Liver (tissue), 9 donors: ENCODE data around the gene FBXL15. TPM values are rescaled to one million over a fixed set of nuclear protein-coding genes. Genes with fewer than 3 reads are reported as not detected.

Experiments used
- DNase-seq: peaks from one replicate; pipeline ENCODE4 v3.0.0-alpha.2; 2017; ENCODE audit warnings: low spot score
- H3K27ac ChIP-seq, 2 donors: one replicate each; pipeline ENCODE4 v1.7.0; 2013; ENCODE audit warnings: inconsistent platforms in 2 of 2, low read length in 2 of 2, control low read depth in 1 of 2, low read depth in 1 of 2, mild to moderate bottlenecking in 1 of 2
- H3K27me3 ChIP-seq, 4 donors: one replicate each; pipeline versions ENCODE4 v1.6.1 to v1.7.0; 2013; ENCODE audit warnings: low read length in 3 of 4, inconsistent platforms in 1 of 4, mild to moderate bottlenecking in 1 of 4, moderate library complexity in 1 of 4; ENCODE audit not compliant: control insufficient read depth in 4 of 4, insufficient read depth in 4 of 4
- H3K36me3 ChIP-seq, 4 donors: one replicate each; pipeline versions ENCODE4 v1.6.1 to v1.7.0; 2013; ENCODE audit warnings: low read length in 3 of 4, mild to moderate bottlenecking in 3 of 4, low read depth in 1 of 4, moderate library complexity in 1 of 4; ENCODE audit not compliant: control insufficient read depth in 4 of 4, insufficient read depth in 3 of 4
- H3K4me1 ChIP-seq, 4 donors: one replicate each; pipeline versions ENCODE4 v1.6.1 to v1.7.0; 2013; ENCODE audit warnings: low read length in 3 of 4, mild to moderate bottlenecking in 3 of 4, moderate library complexity in 1 of 4; ENCODE audit not compliant: control insufficient read depth in 4 of 4, insufficient read depth in 4 of 4
- H3K4me3 ChIP-seq, 3 donors: one replicate each; pipeline versions ENCODE4 v1.6.1 to v1.7.0; 2013; ENCODE audit warnings: low read length in 3 of 3, control low read depth in 1 of 3, low read depth in 1 of 3, mild to moderate bottlenecking in 1 of 3
- H3K9ac ChIP-seq, 2 donors: one replicate each; pipeline ENCODE4 v1.7.0; 2013; ENCODE audit warnings: low read length in 2 of 2, mild to moderate bottlenecking in 2 of 2, moderate library complexity in 2 of 2, control low read depth in 1 of 2, low read depth in 1 of 2
- H3K9me3 ChIP-seq, 4 donors: one replicate each; pipeline versions ENCODE4 v1.6.1 to v1.7.0; 2013; ENCODE audit warnings: low read length in 3 of 4; ENCODE audit not compliant: control insufficient read depth in 4 of 4
- EGR1 ChIP-seq, 2 donors: IDR thresholded peaks; 2 replicates each; pipeline ENCODE4 v1.6.1; 2016 to 2018; ENCODE audit warnings: antibody characterized with exemption in 2 of 2, low read depth in 2 of 2
- FOXA1 ChIP-seq: IDR thresholded peaks from 2 replicates; pipeline ENCODE4 v1.6.1; 2016; ENCODE audit warnings: antibody characterized with exemption
- FOXA2 ChIP-seq: IDR thresholded peaks from 2 replicates; pipeline ENCODE4 v1.6.1; 2016; ENCODE audit warnings: antibody characterized with exemption
- GABPA ChIP-seq, 2 donors: IDR thresholded peaks in 1 of 2; conservative IDR thresholded peaks in 1 of 2; 2 replicates each; pipeline ENCODE4 v1.6.1; 2016; ENCODE audit warnings: antibody characterized with exemption in 2 of 2, mild to moderate bottlenecking in 1 of 2, moderate library complexity in 1 of 2
- HNF4A ChIP-seq, 2 donors: conservative IDR thresholded peaks; 2 replicates each; pipeline ENCODE4 v1.6.1; 2016; ENCODE audit warnings: antibody characterized with exemption in 2 of 2, mild to moderate bottlenecking in 2 of 2
- HNF4G ChIP-seq: IDR thresholded peaks from 2 replicates; pipeline ENCODE4 v1.6.1; 2016; ENCODE audit warnings: antibody characterized with exemption
- JUND ChIP-seq, 2 donors: IDR thresholded peaks; 2 replicates each; pipeline ENCODE4 v1.6.1; 2016; ENCODE audit warnings: antibody characterized with exemption in 2 of 2
- NR2F2 ChIP-seq: IDR thresholded peaks from 2 replicates; pipeline ENCODE4 v1.6.1; 2016; ENCODE audit warnings: antibody characterized with exemption
- RAD21 ChIP-seq, 2 donors: IDR thresholded peaks; 2 replicates each; pipeline ENCODE4 v1.6.1; 2016; ENCODE audit warnings: antibody characterized with exemption in 2 of 2, mild to moderate bottlenecking in 2 of 2
- RXRA ChIP-seq, 2 donors: IDR thresholded peaks; 2 replicates each; pipeline ENCODE4 v1.6.1; 2017 to 2018; ENCODE audit warnings: antibody characterized with exemption in 2 of 2, mild to moderate bottlenecking in 1 of 2
- TAF1 ChIP-seq: conservative IDR thresholded peaks from 2 replicates; pipeline ENCODE4 v1.6.1; 2016; ENCODE audit warnings: antibody characterized with exemption, mild to moderate bottlenecking
- YY1 ChIP-seq: IDR thresholded peaks from 2 replicates; pipeline ENCODE4 v1.6.1; 2016; ENCODE audit warnings: antibody characterized with exemption, mild to moderate bottlenecking
- WGBS: extraction: QIAGEN DNeasy Blood & Tissue Kit; methylation state at CpG from one replicate; pipeline ENCODE4 v1.1.7; 2013; 5-methylcytosine and 5-hydroxymethylcytosine counted together
- polyA plus RNA-seq, 2 donors: library from polyadenylated mRNA; stranded (reverse) in 1 of 2; unstranded in 1 of 2; fragments of 200-250 nt in 1 of 2; fragments of >200 nt in 1 of 2; fragmentation: Nextera tagmentation in 1 of 2; extraction: Ambion mirVana in 1 of 2; gene quantifications; one replicate each; pipeline versions ENCODE4 v1.2.1 to v1.2.3, GENCODE V29; 2013 to 2015
- total RNA-seq, 2 donors: library from RNA; depleted of rRNA; stranded (reverse); fragments of >200 nt; gene quantifications; one replicate each; pipeline ENCODE4 v1.2.3, GENCODE V29; 2014
- TF ChIP-seq, protein P1 (sequence below): IDR thresholded peaks from 2 replicates; pipeline ENCODE4 v1.6.1; 2016; ENCODE audit warnings: antibody characterized with exemption
- TF ChIP-seq, protein P2 (sequence below): IDR thresholded peaks from 2 replicates; pipeline ENCODE4 v1.6.1; 2016; ENCODE audit warnings: antibody characterized with exemption
- TF ChIP-seq, protein P3 (sequence below): IDR thresholded peaks from 2 replicates; pipeline ENCODE4 v1.6.1; 2016; ENCODE audit warnings: antibody characterized with exemption, mild to moderate bottlenecking
- TF ChIP-seq, protein P4 (sequence below): IDR thresholded peaks from 2 replicates; pipeline ENCODE4 v1.6.1; 2016; ENCODE audit warnings: antibody characterized with exemption
- TF ChIP-seq, protein P5 (sequence below): fragments of 150-350 bp; IDR thresholded peaks from 2 replicates; pipeline ENCODE4 v1.5.1; 2017; ENCODE audit warnings: improper control_type of control experiment, low read depth, low read length; ENCODE audit not compliant: missing input control
- donor health status: healthy.
- donor health status: healthy.
- donor health status: healthy.
- donor health status: healthy.
- donor health status: healthy.

The FBXL15 gene
- total and polyA plus RNA-seq, 4 donors, result 4.4 to 14.4 (median 10.0) TPM

DNA sequence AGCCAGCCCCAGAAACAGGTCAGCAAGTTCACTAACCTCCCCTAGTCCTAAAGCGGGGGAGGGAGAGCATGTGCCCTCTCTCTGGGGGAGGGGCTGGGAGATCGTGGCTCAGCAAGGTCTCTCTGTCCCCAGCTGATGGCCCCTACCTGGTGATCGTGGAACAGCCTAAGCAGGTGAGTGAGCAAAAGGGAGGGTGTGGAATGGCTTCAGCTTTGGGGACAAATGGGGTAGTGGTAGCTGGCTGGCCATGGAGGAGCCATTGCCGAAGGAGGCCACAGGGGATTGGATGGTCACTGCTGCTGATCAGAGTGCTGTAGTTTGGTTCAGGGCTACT, 24.4 kb upstream of the FBXL15 start:
- H3K27ac ChIP-seq, result peak overlapping the region; percentile 96 to 99
- no peak for DNase-seq
- no peaks in the 10 kb centered on the region for H3K9me3 ChIP-seq
- H3K9ac ChIP-seq, result peak overlapping the region; percentile 2 to 53
- TF ChIP-seq HNF4G (no peak), RXRA (IDR thresholded peaks at IDR 0.05) (peak in 1 of 2 donors; percentile 49)
- 51% methylated on average over 4 of the region's 4 CpGs for WGBS
- peak overlapping the region; percentile 78 to 87 (median 84) for H3K4me3 ChIP-seq
- H3K27me3 ChIP-seq, result no peaks in the 10 kb centered on the region
- peaks cover 0 to 15% (median 1%) of the 10 kb centered on the region in 4 donors for H3K36me3 ChIP-seq
- H3K4me1 ChIP-seq, result peaks cover 11 to 37% (median 17%) of the 10 kb centered on the region in 4 donors

DNA sequence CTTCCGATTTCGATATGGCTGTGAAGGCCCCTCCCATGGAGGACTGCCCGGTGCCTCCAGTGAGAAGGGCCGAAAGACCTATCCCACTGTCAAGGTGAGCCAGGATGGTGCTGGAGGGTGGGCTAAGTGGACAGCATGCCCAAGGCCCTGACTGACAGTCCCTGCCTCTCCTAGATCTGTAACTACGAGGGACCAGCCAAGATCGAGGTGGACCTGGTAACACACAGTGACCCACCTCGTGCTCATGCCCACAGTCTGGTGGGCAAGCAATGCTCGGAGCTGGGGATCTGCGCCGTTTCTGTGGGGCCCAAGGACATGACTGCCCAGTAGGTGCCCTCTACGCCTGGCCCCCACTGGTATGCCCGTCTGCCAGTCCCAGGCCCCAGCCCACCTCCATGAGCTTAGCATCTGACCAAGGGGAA, 23.9 kb upstream of the FBXL15 start:
- 93% methylated on average over 12 of the region's 12 CpGs for WGBS

More for the DNA sequence above, 23.9 kb upstream of the FBXL15 start:
- Histone ChIP-seq H3K9ac (no peak overlapping the region), H3K27me3 (no peaks in the 10 kb centered on the region), H3K36me3 (peaks cover 0 to 19% (median 2%) of the 10 kb centered on the region in 4 donors), H3K27ac (peak overlapping the region in 1 of 2 donors; percentile 96), H3K9me3 (no peaks in the 10 kb centered on the region), H3K4me3 (peak overlapping the region in 1 of 3 donors; percentile 87), H3K4me1 (peaks cover 11 to 37% (median 17%) of the 10 kb centered on the region in 4 donors)
- no peak for DNase-seq
- TF ChIP-seq YY1 (no peak), RAD21 (IDR thresholded peaks at IDR 0.05) (no peak), GABPA (IDR thresholded peaks at IDR 0.05 in 1 of 2, conservative IDR thresholded peaks at IDR 0.05 in 1 of 2) (no peak), HNF4G (no peak), EGR1 (IDR thresholded peaks at IDR 0.05; ENCODE audit: low read depth in 2 of 2) (no peak), FOXA1 (no peak), TAF1 (no peak), FOXA2 (no peak), JUND (IDR thresholded peaks at IDR 0.05) (no peak), RXRA (IDR thresholded peaks at IDR 0.05) (no peak), NR2F2 (no peak), HNF4A (conservative IDR thresholded peaks at IDR 0.05) (no peak)
- TF ChIP-seq, protein P1, sequence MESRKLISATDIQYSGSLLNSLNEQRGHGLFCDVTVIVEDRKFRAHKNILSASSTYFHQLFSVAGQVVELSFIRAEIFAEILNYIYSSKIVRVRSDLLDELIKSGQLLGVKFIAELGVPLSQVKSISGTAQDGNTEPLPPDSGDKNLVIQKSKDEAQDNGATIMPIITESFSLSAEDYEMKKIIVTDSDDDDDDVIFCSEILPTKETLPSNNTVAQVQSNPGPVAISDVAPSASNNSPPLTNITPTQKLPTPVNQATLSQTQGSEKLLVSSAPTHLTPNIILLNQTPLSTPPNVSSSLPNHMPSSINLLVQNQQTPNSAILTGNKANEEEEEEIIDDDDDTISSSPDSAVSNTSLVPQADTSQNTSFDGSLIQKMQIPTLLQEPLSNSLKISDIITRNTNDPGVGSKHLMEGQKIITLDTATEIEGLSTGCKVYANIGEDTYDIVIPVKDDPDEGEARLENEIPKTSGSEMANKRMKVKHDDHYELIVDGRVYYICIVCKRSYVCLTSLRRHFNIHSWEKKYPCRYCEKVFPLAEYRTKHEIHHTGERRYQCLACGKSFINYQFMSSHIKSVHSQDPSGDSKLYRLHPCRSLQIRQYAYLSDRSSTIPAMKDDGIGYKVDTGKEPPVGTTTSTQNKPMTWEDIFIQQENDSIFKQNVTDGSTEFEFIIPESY, result no peak
- TF ChIP-seq, protein P2, sequence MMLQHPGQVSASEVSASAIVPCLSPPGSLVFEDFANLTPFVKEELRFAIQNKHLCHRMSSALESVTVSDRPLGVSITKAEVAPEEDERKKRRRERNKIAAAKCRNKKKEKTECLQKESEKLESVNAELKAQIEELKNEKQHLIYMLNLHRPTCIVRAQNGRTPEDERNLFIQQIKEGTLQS, result no peak
- TF ChIP-seq, protein P3, sequence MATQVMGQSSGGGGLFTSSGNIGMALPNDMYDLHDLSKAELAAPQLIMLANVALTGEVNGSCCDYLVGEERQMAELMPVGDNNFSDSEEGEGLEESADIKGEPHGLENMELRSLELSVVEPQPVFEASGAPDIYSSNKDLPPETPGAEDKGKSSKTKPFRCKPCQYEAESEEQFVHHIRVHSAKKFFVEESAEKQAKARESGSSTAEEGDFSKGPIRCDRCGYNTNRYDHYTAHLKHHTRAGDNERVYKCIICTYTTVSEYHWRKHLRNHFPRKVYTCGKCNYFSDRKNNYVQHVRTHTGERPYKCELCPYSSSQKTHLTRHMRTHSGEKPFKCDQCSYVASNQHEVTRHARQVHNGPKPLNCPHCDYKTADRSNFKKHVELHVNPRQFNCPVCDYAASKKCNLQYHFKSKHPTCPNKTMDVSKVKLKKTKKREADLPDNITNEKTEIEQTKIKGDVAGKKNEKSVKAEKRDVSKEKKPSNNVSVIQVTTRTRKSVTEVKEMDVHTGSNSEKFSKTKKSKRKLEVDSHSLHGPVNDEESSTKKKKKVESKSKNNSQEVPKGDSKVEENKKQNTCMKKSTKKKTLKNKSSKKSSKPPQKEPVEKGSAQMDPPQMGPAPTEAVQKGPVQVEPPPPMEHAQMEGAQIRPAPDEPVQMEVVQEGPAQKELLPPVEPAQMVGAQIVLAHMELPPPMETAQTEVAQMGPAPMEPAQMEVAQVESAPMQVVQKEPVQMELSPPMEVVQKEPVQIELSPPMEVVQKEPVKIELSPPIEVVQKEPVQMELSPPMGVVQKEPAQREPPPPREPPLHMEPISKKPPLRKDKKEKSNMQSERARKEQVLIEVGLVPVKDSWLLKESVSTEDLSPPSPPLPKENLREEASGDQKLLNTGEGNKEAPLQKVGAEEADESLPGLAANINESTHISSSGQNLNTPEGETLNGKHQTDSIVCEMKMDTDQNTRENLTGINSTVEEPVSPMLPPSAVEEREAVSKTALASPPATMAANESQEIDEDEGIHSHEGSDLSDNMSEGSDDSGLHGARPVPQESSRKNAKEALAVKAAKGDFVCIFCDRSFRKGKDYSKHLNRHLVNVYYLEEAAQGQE, result no peak
- TF ChIP-seq, protein P4, sequence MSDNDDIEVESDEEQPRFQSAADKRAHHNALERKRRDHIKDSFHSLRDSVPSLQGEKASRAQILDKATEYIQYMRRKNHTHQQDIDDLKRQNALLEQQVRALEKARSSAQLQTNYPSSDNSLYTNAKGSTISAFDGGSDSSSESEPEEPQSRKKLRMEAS, result no peak
- TF ChIP-seq, protein P5, sequence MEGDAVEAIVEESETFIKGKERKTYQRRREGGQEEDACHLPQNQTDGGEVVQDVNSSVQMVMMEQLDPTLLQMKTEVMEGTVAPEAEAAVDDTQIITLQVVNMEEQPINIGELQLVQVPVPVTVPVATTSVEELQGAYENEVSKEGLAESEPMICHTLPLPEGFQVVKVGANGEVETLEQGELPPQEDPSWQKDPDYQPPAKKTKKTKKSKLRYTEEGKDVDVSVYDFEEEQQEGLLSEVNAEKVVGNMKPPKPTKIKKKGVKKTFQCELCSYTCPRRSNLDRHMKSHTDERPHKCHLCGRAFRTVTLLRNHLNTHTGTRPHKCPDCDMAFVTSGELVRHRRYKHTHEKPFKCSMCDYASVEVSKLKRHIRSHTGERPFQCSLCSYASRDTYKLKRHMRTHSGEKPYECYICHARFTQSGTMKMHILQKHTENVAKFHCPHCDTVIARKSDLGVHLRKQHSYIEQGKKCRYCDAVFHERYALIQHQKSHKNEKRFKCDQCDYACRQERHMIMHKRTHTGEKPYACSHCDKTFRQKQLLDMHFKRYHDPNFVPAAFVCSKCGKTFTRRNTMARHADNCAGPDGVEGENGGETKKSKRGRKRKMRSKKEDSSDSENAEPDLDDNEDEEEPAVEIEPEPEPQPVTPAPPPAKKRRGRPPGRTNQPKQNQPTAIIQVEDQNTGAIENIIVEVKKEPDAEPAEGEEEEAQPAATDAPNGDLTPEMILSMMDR, result no peak
